Measurements from ENCODE around the gene ADPRM.

Gene ADPRM

GRCh38 chr17:10743316-10744009 lies 46.1 kb downstream of the ADPRM start:
- H3K4me3 ChIP-seq (ENCODE audit: low read depth, low read length) = no peak overlapping the region
- no peak for TF ChIP-seq CTCF (IDR thresholded peaks at IDR 0.05; ENCODE audit: low read depth, low read length)
- in situ Hi-C loops (cut with HindIII; ENCODE audit: low sequenced_read_pairs) = no loop called here
- DNase-seq (ENCODE audit: low read depth, low spot score) = no peak

- no peak for DNase-seq (ENCODE audit: low read depth, low spot score)
- in situ Hi-C loops (cut with HindIII; ENCODE audit: low sequenced_read_pairs) = no loop called here
- no peak for TF ChIP-seq CTCF (IDR thresholded peaks at IDR 0.05; ENCODE audit: low read depth, low read length)
- no peak overlapping the region for H3K4me3 ChIP-seq (ENCODE audit: low read depth, low read length)
Observed at GRCh38 chr17:10744501-10745000, 47.2 kb downstream of the ADPRM start.

- H3K4me3 ChIP-seq (ENCODE audit: low read depth, low read length) = no peak overlapping the region
- DNase-seq (ENCODE audit: low read depth, low spot score) = no peak
- TF ChIP-seq CTCF (IDR thresholded peaks at IDR 0.05; ENCODE audit: low read depth, low read length) = no peak
Observed at GRCh38 chr17:10745231-10745630, 47.8 kb downstream of the ADPRM start.

GRCh38 chr17:10748531-10749181 lies 51.3 kb downstream of the ADPRM start:
- DNase-seq (ENCODE audit: low read depth, low spot score) = no peak
- in situ Hi-C loops (cut with HindIII; ENCODE audit: low sequenced_read_pairs) = no loop called here
- H3K4me3 ChIP-seq (ENCODE audit: low read depth, low read length) = no peak overlapping the region
- TF ChIP-seq CTCF (IDR thresholded peaks at IDR 0.05; ENCODE audit: low read depth, low read length) = no peak

More at GRCh38 chr17:10745231-10745630, 47.8 kb downstream of the ADPRM start:
- in situ Hi-C loops (cut with HindIII; ENCODE audit: low sequenced_read_pairs) = no loop called here

- DNase-seq (ENCODE audit: low read depth, low spot score) = no peak
- no peak for TF ChIP-seq CTCF (IDR thresholded peaks at IDR 0.05; ENCODE audit: low read depth, low read length)
Observed at GRCh38 chr17:10750210-10750609, 52.8 kb downstream of the ADPRM start.

GRCh38 chr17:10751563-10751962 lies 54.2 kb downstream of the ADPRM start:
- no peak overlapping the region for H3K4me3 ChIP-seq (ENCODE audit: low read depth, low read length)
- no peak for DNase-seq (ENCODE audit: low read depth, low spot score)
- TF ChIP-seq CTCF (IDR thresholded peaks at IDR 0.05; ENCODE audit: low read depth, low read length) = no peak
- in situ Hi-C loops (cut with HindIII; ENCODE audit: low sequenced_read_pairs) = no loop called here

More at GRCh38 chr17:10750210-10750609, 52.8 kb downstream of the ADPRM start:
- in situ Hi-C loops (cut with HindIII; ENCODE audit: low sequenced_read_pairs) = no loop called here
- no peak overlapping the region for H3K4me3 ChIP-seq (ENCODE audit: low read depth, low read length)
